PC-3 (cell line): Measurements from ENCODE around the gene KCNT1. TPM values are rescaled to one million over a fixed set of nuclear protein-coding genes. Genes with fewer than 3 reads are reported as not detected.

ENCODE experiments used
- ATAC-seq: fragments of 200-7000 bp; cut with Tn5 transposase; 2 replicates; pipeline ENCODE4 v1.9.1; 2020; ENCODE audit warnings: mild to moderate bottlenecking, moderate library complexity
- BruUV-seq: library from RNA; stranded (reverse); fragments of 400-500 nt; replicated peaks from 2 replicates; lab custom pipeline; 2021; lab: Mats Ljungman, UMichigan
- CTCF ChIA-PET: fragments of 300-600 bp; sonication (Branson Sonifier 250); formaldehyde crosslinking; loops from one replicate; lab custom pipeline; 2022; ENCODE audit warnings: antibody characterized with exemption; lab: Charles Lee
- POLR2A ChIA-PET: fragments of 300-600 bp; sonication (Branson Sonifier 250); formaldehyde crosslinking; loops from one replicate; lab custom pipeline; 2022; ENCODE audit warnings: antibody characterized with exemption; ENCODE audit not compliant: unreplicated experiment; lab: Charles Lee
- DNase-seq: peaks from one replicate; pipeline ENCODE4 v3.0.0-alpha.2; 2015
- H2AFZ ChIP-seq: fragments of 300-600 bp; sonication (generic); 2 replicates; pipeline ENCODE4 v1.6.0; 2016; ENCODE audit warnings: antibody characterized with exemption, low read length
- H3F3A ChIP-seq: fragments of 300-600 bp; sonication (generic); one replicate; pipeline ENCODE4 v1.6.0; 2017; ENCODE audit warnings: antibody characterized with exemption, low read length, control low read depth, mild to moderate bottlenecking; ENCODE audit not compliant: unreplicated experiment
- H3K27ac ChIP-seq: fragments of 300-600 bp; sonication (generic); 2 replicates; pipeline ENCODE4 v1.5.1; 2016; ENCODE audit warnings: mild to moderate bottlenecking, low read length
- H3K27me3 ChIP-seq: fragments of 300-600 bp; sonication (generic); 2 replicates; pipeline ENCODE4 v1.6.1; 2016; ENCODE audit warnings: low read length, mixed read lengths
- H3K36me3 ChIP-seq: fragments of 300-600 bp; sonication (generic); 2 replicates; pipeline ENCODE4 v1.6.1; 2016; ENCODE audit warnings: low read depth, mixed run types, low read length, mixed read lengths
- H3K4me1 ChIP-seq: fragments of 300-600 bp; sonication (generic); 2 replicates; pipeline ENCODE4 v1.5.1; 2016; ENCODE audit warnings: low read length; ENCODE audit not compliant: insufficient read depth
- H3K4me2 ChIP-seq: fragments of 300-600 bp; sonication (generic); 2 replicates; pipeline ENCODE4 v1.6.0; 2016; ENCODE audit warnings: low read length
- H3K4me3 ChIP-seq: fragments of 300-600 bp; sonication (generic); 2 replicates; pipeline ENCODE4 v1.5.1; 2016; ENCODE audit warnings: mild to moderate bottlenecking, low read length, mixed read lengths
- H3K79me2 ChIP-seq: fragments of 300-600 bp; sonication (generic); 2 replicates; pipeline ENCODE4 v1.6.1; 2017; ENCODE audit warnings: low read length, mixed read lengths
- H3K9ac ChIP-seq: fragments of 300-600 bp; sonication (generic); 2 replicates; pipeline ENCODE4 v1.6.0; 2016; ENCODE audit warnings: mild to moderate bottlenecking, low read length
- H3K9me2 ChIP-seq: fragments of 300-600 bp; sonication (generic); replicated peaks from 2 replicates; pipeline ENCODE4 v1.6.1; 2016; ENCODE audit warnings: mixed run types, low read length, mixed read lengths
- H3K9me3 ChIP-seq: fragments of 300-600 bp; sonication (generic); 2 replicates; pipeline ENCODE4 v1.6.1; 2016; ENCODE audit warnings: low read length, mixed read lengths
- H4K20me1 ChIP-seq: fragments of 300-600 bp; sonication (generic); 2 replicates; pipeline ENCODE4 v1.6.1; 2016; ENCODE audit warnings: low read length, mixed read lengths
- CTCF ChIP-seq: fragments of 300-600 bp; sonication (generic); conservative IDR thresholded peaks from 2 replicates; pipeline ENCODE4 v1.5.1; 2017; ENCODE audit warnings: antibody characterized with exemption, low read depth, mild to moderate bottlenecking, low read length
- EZH2 ChIP-seq: fragments of 300-600 bp; sonication (generic); IDR thresholded peaks from one replicate; pipeline ENCODE4 v1.6.1; 2017; ENCODE audit warnings: antibody characterized with exemption, mild to moderate bottlenecking, low read length; ENCODE audit not compliant: unreplicated experiment
- EZH2phosphoT487 ChIP-seq: fragments of 300-600 bp; sonication (generic); IDR thresholded peaks from 2 replicates; pipeline ENCODE4 v1.6.1; 2018; ENCODE audit warnings: mild to moderate bottlenecking, antibody characterized with exemption, low read length, borderline replicate concordance
- intact Hi-C: fragments of 100-400 bp; cut with micrococcal nuclease; formaldehyde crosslinking; loops from 2 replicates; pipeline ENCODE4 v1.9.0; 2023
- total RNA-seq: library from RNA; depleted of rRNA; stranded (reverse); fragments of >200 nt; gene quantifications from 2 replicates; pipeline ENCODE4 v1.2.3, GENCODE V29; 2014

Gene KCNT1
- total RNA-seq, 1 experiment from 2014 or later, result not detected

GRCh38 chr9:135820661-135821060 is 118.7 kb downstream of the KCNT1 start:
- H3K36me3 ChIP-seq, result peaks cover 7% of the 10 kb centered on the region; the same call in 1 of the 2 replicates
- ChIA-PET POLR2A (no interaction called here), CTCF (no interaction called here)
- no TSS peak for BruUV-seq
- DNase-seq, result no peak
- no peak overlapping the region for H3K4me2 ChIP-seq
- H3K4me1 ChIP-seq, result no peaks in the 10 kb centered on the region
- no peaks in the 10 kb centered on the region for H4K20me1 ChIP-seq
- no peak overlapping the region for H3K4me3 ChIP-seq
- no peak overlapping the region for H2AFZ ChIP-seq
- no peaks in the 10 kb centered on the region for H3F3A ChIP-seq
- no peak for ATAC-seq
- intact Hi-C loops, result no loop called here
- TF ChIP-seq EZH2phosphoT487 (no peak), CTCF (no peak), EZH2 (no peak)
- no peaks in the 10 kb centered on the region for H3K9me3 ChIP-seq
- no peak overlapping the region for H3K9ac ChIP-seq
- no peaks in the 10 kb centered on the region for H3K79me2 ChIP-seq
- no peak overlapping the region for H3K27ac ChIP-seq
- H3K27me3 ChIP-seq, result no peaks in the 10 kb centered on the region
- H3K9me2 ChIP-seq, result no peaks in the 10 kb centered on the region

- TF ChIP-seq EZH2, result no peak
- no peak for TF ChIP-seq CTCF
- no peak for TF ChIP-seq EZH2phosphoT487
- no peak overlapping the region for H2AFZ ChIP-seq
- ATAC-seq (no peak), DNase-seq (no peak)
- no peak overlapping the region for H3K27ac ChIP-seq
- no peak overlapping the region for H3K9ac ChIP-seq
- ChIA-PET POLR2A (no interaction called here), CTCF (no interaction called here)
- no peaks in the 10 kb centered on the region for H3K4me1 ChIP-seq
- no peaks in the 10 kb centered on the region for H3K9me3 ChIP-seq
- BruUV-seq, result no TSS peak
- no peaks in the 10 kb centered on the region for H3K27me3 ChIP-seq
- H3K9me2 ChIP-seq, result no peaks in the 10 kb centered on the region
- no peak overlapping the region for H3K4me2 ChIP-seq
- intact Hi-C loops, result no loop called here
- H3K36me3 ChIP-seq, result peaks cover 7% of the 10 kb centered on the region; the same call in 1 of the 2 replicates
- no peaks in the 10 kb centered on the region for H3K79me2 ChIP-seq
- H4K20me1 ChIP-seq, result no peaks in the 10 kb centered on the region
- no peak overlapping the region for H3K4me3 ChIP-seq
- no peaks in the 10 kb centered on the region for H3F3A ChIP-seq
These were observed 119.1 kb downstream of the KCNT1 start for GRCh38 chr9:135821116-135821515.

GRCh38 chr9:135821733-135822373 is 119.9 kb downstream of the KCNT1 start:
- no peaks in the 10 kb centered on the region for H4K20me1 ChIP-seq
- ChIA-PET CTCF (no interaction called here), POLR2A (no interaction called here)
- BruUV-seq, result no TSS peak
- H3K4me3 ChIP-seq, result no peak overlapping the region
- ATAC-seq, result no peak
- H3K36me3 ChIP-seq, result peaks cover 7% of the 10 kb centered on the region; the same call in 1 of the 2 replicates
- no peak for TF ChIP-seq EZH2phosphoT487
- TF ChIP-seq CTCF, result no peak
- no peak for TF ChIP-seq EZH2
- H3F3A ChIP-seq, result no peaks in the 10 kb centered on the region
- H2AFZ ChIP-seq, result no peak overlapping the region
- intact Hi-C loops, result no loop called here
- DNase-seq, result no peak
- H3K9me2 ChIP-seq, result no peaks in the 10 kb centered on the region
- H3K9me3 ChIP-seq, result no peaks in the 10 kb centered on the region
- H3K27me3 ChIP-seq, result no peaks in the 10 kb centered on the region
- no peaks in the 10 kb centered on the region for H3K4me1 ChIP-seq
- H3K79me2 ChIP-seq, result no peaks in the 10 kb centered on the region
- H3K9ac ChIP-seq, result no peak overlapping the region
- no peak overlapping the region for H3K27ac ChIP-seq
- H3K4me2 ChIP-seq, result no peak overlapping the region
